Retinal pigment epithelial cell (primary cell): ENCODE data around the gene FAM219B.
"Not testable (repeated sequence)": the region's sequence is repeated elsewhere in the genome, so short reads cannot be mapped to it uniquely, and the experiment has no call there.

Source experiments
- DNase-seq: peaks from one replicate; pipeline ENCODE4 v3.0.0-alpha.2; 2010; ENCODE audit warnings: low read depth
- H3K4me3 ChIP-seq: 2 replicates; pipeline ENCODE4 v1.5.1; 2011; ENCODE audit warnings: mild to moderate bottlenecking, low read length, control low read depth, moderate library complexity
- CTCF ChIP-seq: conservative IDR thresholded peaks from 2 replicates; pipeline ENCODE4 v1.5.1; 2011; ENCODE audit warnings: low read depth, low read length, control low read depth, inconsistent platforms

The FAM219B gene

GRCh38 chr15:74917676-74918075, 11.0 kb upstream of the FAM219B start:
- no peak overlapping the region for H3K4me3 ChIP-seq
- DNase-seq, result no peak
- no peak for TF ChIP-seq CTCF

- DNase-seq, result not testable (repeated sequence)
Observed at GRCh38 chr15:74913799-74914198, 7.1 kb upstream of the FAM219B start.

GRCh38 chr15:74913041-74913440, 6.4 kb upstream of the FAM219B start:
- DNase-seq, result no peak
- H3K4me3 ChIP-seq, result no peak overlapping the region
- TF ChIP-seq CTCF, result no peak

More at GRCh38 chr15:74913799-74914198, 7.1 kb upstream of the FAM219B start:
- H3K4me3 ChIP-seq, result not testable (repeated sequence)

GRCh38 chr15:74908635-74909034, 2.0 kb upstream of the FAM219B start:
- DNase-seq, result no peak
- no peak for TF ChIP-seq CTCF
- H3K4me3 ChIP-seq, result no peak overlapping the region

GRCh38 chr15:74907163-74907870, 666 bp upstream of the FAM219B start:
- TF ChIP-seq CTCF, result no peak
- DNase-seq, result no peak
- H3K4me3 ChIP-seq, result peak overlapping the region; percentile 80

GRCh38 chr15:74906067-74906449, 593 bp downstream of the FAM219B start:
- H3K4me3 ChIP-seq, result peak overlapping the region; percentile 80
- DNase-seq, result no peak
- no peak for TF ChIP-seq CTCF

- no peak for TF ChIP-seq CTCF
- H3K4me3 ChIP-seq, result no peak overlapping the region
- no peak for DNase-seq
Observed at GRCh38 chr15:74904190-74904805, 2.4 kb downstream of the FAM219B start.
